ENCODE data around the gene SORL1-AS1.

Gene SORL1-AS1

DNA sequence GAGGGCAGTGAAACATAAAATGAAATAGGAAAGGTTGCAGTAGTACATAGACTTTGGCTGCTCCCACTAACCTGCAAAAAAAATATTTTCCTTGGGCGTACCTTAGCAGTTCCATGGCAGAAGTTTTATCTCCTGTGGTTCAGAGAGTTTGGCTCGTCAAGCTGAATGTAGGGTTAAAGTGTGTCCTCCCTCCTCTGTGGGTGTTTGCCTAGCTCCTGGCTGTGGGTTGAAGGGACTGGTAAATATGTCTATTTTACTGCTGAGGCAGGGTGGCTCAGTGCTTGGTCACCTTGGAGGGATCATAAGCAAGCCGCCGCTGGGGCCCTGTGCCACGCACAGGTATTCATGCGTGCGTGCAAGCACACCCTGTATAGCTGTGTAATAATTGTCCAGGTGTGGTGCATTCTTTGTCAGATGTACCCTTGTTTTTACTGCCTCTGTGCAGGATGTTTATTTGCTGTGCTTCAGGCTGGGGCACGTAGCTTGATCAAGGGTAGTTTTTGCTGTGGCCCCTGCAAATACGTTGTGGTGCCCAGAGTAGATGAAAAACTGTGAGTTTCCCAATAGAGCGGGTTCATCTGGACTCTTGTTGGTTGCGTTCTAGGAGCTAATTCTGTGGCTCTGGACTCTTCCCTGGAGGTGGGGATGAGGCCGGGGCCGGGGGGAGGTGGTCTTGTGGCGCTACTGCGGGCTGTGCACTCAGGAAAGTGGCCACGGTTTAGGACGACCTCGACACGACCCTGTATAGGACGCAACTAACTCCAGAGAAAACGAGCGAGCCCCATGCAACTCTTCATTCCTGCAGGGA, 1.4 kb downstream of the SORL1-AS1 start:
- DNase-seq, result no peak

DNA sequence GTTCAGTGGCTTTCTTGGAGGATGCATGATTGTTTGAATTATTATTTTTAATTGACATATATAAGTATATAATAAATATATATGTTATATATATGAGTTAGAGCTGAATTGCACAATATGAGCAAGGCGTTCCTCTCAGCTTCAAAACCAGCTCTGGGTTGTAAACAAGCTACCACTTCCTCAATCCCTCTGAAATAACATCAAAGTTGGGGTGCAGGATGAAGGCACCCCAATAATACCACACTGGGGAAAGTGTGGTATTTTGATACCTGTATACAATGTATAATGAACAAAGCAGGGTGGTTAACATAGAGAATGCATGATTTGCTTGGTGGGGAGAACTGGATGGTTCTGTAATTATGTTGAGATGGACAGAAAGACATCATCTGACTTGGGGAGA, 2.4 kb downstream of the SORL1-AS1 start:
- DNase-seq, result no peak

DNA sequence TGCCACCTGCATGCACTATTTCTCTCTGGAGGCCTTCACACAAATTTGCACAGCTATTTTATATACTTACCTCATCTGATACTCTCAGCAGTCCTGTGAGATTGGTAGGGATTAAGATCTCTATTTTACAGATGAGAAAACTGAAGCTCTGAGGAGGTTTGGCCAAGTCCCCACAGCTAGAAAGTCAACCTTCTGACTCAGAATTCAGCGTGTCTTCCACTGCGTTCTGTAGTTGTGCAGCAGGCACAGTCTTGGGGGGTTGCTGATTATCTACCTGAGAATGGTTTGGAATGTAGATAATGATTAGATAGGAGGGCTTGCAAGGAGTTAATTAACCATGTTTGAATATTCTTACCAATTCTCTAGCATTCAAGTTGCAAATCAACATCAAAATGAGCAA, 3.1 kb downstream of the SORL1-AS1 start:
- DNase-seq, result no peak

DNA sequence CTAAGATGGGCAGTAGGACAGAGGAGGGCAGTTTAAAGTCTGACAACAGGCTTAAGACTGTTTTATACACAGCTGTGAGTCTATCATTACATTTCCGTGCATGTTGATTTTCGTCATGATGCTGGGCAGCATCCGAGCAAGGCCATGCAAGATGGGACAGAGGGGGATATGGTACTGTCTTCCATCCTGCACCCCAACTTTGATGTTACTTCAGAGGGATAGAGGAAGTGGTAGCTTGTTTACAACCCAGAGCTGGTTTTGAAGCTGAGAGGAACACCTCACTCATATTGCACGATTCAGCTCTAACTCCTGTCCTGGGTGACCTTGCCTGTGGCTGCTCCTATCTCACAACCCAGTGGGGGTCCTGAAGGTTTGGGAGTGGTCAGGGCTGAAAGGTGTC, 3.6 kb downstream of the SORL1-AS1 start:
- no peak for DNase-seq

DNA sequence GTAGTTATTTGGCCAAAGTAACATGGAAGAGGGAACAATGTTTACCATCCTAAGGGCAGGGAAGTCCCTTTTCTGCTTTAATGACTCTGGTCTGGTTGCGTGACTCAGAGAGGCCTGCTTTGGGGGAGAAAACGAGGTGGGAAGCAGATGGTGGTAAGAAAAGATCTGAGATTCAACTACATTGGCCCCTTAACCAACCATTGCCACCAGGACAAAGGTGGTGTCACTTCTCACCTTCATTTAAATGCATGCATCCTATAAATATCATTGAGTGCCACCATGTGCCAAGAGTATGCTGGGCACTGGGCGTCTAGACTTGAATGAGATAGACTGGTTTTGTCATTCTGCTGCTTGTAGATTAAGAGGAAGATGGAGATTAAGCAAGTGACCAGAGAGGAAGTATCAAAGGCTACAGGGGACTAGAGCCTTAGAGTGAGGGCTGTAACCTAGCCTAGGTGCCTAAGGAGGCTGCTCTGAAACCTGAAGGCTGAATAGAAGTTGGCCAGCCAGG, 4.3 kb downstream of the SORL1-AS1 start:
- no peak for DNase-seq

DNA sequence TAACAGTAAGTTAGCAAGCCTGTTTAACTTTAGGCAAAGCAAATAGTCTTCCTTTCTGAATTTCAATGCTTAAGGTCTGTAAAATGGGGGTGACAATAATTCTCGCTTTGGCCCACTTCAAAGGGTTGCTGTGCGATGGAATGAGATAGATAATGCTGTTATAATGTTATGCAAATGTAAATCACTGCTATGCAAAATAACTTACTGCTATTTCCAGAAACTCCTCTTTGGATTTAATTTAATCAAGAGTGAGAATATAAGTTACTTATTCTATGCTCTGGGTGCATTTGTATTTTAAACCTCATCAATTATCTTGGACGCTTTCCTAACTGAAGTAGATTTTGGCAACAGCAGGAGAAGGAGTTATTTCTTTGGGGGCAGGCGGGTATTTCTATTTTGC, 4.8 kb downstream of the SORL1-AS1 start:
- no peak for DNase-seq

DNA sequence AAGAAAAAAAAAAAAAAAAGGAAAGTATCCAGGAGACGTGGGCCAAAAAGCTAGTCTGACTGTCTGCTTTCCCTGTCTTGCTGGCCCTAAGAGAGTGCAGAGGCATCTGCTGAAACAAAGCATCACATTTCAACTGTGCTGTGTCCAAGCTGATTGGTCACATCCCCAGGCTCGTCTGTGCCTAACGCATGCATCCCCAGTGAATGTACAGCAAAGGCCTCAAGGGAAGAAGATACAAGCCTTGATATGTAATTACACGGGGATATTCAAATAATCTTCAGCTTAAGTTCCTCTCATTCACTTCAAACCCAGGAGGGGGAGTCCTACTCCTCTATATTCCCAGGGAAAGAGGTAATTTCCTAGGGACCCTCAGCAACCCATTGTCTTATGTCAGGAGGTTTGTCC, 6.0 kb downstream of the SORL1-AS1 start:
- DNase-seq, result no peak

DNA sequence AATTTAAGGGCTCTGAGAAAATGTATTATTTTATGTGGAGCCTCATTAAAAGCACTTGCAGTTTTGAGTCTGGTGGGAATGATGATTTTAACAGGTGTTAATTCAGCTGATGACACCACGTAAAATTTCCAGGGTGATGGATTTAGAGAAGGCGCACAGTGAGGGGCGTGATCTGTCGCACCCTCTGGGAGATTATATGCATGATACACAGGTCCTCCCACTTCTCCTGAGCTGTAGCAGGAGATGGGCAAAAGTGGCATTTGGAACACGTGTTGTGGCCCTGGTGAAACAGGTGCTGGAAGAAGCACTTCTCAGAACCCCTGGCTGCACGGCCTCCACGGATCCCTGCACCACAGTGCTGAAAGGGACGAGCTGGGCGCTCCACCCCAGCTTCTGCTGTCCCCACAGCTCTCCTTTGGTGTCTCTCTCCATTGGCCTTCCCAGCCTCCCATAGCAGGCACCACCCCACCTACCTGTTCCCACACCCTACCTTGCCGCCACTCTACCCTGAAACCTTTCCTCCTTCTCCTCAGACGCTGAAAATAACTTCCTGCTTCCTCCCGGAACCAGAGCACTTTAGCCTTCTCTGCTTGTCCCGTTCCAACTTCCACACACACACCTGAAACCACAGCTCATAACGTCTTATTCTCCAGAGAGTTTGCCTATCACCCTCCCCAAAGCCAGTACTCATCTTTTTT, 7.5 kb downstream of the SORL1-AS1 start:
- DNase-seq, result no peak

DNA sequence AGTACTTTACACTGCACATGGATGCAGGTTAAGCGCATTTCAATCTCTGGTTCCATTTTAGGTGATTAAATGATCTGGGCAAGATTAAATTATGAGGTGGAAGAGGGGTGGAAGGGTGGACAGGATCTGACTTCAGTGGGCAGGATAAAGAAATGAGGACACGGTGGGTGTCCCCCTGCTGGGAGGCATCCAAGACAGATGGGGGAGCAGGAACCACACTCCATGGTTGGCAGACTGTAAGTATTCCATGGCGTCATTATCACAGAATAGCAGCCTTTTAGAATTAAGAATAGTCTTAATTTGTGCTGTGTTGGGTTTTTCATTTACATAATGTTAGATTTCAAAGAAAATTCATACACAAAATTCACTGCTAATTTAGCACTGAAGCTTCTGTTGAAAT, 8.2 kb downstream of the SORL1-AS1 start:
- DNase-seq, result no peak

DNA sequence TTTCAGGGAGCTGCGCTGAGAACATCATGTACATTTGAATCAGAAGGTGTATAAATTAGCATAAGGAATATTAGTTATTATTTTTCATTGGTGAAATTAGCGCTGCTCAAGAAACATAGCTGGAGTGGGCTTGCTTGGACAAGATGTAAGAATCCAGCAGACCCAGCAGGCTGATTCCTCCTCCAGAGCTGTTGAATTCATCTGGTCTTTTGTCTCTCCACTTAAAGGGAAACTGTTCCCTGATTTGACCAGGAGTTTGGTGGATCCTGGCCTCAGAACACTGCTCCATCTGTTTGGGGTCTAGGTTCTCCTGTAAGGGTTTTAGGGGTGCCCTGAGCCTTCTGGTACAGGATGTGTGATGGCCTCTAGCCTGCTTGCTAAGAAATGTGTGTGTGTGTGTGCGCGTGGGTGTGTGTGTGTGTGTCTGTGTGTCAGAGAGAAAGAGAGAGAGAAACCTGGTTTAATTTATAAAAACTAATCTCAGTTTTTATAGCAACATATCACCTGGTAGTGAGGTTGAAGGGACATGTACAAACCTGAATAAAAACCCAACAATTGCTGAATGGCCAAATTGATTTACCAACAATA, 9.0 kb downstream of the SORL1-AS1 start:
- no peak for DNase-seq

DNA sequence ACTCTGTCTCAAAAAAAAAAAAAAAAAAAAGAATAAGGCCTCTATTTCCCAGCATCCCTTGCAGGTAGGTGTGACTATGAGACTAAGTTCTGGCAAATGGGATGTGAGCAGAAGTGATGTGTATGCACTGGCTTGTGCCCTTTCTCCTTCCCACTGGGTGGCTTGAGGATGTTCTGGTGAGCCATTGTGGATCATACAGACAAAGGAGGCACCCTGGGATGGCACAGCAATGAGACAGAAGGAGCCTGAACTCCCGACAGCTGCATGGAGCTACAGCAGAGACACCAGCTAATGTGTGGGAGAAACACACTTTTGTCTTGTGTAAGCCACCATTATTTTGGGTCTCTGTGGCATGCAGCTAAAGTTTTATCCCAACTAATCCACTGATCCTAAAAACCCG, 11.2 kb downstream of the SORL1-AS1 start:
- DNase-seq, result no peak

DNA sequence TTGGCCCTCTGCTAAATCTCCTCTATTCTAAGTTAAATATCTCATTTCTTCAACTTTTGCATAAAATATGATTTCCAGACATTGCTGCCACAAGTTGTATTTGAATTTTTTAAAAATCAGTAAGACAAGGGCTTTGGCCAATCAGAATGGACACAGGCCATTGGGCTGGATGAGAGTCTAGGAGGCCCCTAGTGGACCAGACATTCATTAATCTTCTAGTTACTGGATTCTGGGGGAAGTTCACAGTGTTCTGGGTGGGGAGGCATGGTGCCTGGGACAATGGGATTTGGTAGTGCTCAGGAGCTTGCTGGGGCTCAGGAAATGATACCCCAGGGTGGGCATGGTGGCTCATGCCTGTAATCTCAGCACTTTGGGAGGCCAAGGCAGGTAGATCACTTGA, 13.0 kb downstream of the SORL1-AS1 start:
- DNase-seq, result no peak

DNA sequence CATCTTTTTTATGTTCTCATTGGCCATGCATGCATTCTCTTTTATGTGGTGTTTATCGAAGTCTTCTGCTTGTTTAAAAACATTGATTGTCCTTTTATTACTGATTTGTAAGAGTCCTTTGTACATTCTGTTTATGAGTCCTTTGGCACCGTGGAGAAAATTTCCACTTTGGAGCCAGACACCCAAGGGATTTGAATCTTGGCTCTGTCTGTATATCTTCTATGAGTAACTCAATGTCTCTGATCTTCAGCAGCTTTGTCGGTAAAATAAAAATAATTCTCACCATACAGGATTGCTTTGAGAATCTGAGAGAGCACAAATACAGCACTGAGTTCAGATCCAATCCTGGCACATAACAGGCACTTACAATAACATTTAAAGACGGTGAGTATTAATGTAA, 13.4 kb downstream of the SORL1-AS1 start:
- DNase-seq, result no peak

DNA sequence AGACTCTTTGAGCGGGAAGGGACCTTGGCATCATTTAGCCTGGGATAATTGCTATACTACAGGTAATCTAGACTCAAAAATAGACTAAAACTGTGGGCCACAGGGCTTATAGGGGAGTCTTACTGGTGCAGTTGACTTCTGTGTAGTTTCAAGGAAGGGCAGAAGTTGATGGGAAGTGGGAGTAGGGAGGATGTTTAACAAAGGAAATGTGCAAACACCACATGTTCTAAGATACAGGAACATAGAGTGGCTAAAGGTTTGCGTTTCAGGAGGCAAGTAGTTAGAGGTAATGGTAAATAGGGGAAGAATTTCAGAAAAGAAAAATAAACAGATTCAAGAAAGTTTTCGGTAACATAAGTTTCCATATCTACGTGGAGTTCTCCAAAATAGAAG, 15.1 kb downstream of the SORL1-AS1 start:
- no peak for DNase-seq

DNA sequence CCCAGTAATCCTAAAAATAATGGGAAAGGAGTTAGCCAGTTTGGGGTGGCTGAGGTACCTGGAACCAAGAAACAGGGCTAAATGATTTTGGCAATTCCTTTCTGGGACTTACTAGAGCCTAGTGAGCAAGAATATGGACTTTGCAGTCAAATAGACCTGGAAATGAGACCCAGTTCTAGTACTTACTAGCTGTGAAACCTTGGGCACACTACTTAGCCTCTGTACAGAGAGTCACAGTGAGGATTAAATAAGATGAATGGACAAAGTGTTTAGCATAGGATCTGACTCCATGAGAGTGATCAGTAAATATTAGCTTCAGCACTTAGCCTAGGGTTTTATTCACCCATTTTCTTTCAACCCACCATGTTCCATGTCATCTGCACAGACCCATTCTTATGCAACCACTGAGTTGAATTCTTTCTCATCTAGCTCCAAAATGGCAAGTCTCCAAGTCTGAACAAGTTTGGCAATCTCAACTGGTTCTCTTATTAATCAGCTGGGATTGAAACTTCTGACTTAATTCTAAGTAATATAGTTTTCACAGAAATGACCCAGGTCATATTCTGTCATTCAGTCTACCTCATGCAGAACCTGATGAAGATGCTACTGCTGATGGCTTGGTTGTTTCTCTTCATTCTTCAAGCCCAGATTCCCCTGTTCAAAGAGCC, 15.6 kb downstream of the SORL1-AS1 start:
- no peak for DNase-seq

DNA sequence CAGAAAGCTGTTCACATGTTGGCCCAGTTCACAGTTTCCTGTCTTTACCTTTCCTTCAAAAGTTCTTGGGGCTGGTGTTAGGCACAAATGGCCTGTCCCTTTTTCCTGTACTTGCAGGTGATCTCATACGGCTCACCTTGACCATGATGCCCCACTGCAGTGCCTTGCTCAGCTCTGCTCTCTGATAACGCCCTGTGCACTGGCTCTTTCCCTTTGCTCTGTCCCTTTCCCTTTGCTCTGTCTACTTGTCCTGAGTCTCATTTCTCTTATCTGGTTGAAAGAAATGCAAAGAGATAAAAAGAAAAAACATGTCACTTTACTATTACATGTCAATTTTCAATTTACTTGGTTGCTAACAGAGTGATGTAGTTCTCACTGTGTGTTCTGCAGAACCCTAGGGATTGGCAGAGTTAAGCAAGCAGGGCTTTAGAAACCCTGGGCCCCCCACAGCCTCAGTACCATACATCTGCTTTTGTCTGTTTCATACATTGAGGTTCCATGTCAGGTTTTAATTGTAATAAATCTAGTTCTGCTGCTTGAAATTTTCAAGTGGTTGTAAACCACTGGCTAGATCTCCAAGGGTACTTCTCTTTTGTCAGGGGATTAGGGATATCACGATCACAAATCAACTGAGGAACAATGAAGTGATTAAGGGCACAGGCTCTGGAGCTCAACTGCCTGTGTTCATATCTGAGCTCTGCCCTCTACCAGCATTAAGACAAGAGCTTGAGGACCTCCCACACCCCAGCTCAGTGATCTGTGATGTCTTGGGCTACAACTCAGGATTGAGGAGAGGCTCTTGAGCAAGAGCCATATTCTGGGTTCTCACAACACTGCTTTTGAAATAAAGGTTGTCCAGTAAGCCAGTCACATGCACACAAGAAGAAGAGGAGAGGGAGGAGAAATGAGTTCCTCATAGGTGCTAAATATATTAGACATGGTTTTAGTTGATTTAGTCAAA, 16.9 kb downstream of the SORL1-AS1 start:
- DNase-seq, result no peak

DNA sequence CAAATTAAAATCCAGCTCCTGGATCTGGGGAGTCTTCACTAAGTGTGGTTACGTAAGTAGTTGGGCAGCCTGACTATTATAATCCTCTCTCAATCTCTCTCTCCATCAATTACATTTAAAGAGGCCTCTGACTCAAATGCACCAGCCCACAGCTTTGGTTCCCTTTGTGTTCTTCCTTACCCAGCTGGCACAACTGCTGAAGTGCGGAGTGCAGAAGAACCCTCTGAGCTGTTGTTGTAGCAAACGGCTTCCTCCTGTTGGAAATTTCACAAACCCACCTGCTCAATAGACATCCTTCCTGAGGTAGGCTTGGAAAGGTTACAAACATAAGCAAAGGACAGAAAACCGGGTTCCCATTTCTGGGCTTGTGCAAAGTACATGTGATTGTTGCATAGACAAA, 17.6 kb downstream of the SORL1-AS1 start:
- no peak for DNase-seq

DNA sequence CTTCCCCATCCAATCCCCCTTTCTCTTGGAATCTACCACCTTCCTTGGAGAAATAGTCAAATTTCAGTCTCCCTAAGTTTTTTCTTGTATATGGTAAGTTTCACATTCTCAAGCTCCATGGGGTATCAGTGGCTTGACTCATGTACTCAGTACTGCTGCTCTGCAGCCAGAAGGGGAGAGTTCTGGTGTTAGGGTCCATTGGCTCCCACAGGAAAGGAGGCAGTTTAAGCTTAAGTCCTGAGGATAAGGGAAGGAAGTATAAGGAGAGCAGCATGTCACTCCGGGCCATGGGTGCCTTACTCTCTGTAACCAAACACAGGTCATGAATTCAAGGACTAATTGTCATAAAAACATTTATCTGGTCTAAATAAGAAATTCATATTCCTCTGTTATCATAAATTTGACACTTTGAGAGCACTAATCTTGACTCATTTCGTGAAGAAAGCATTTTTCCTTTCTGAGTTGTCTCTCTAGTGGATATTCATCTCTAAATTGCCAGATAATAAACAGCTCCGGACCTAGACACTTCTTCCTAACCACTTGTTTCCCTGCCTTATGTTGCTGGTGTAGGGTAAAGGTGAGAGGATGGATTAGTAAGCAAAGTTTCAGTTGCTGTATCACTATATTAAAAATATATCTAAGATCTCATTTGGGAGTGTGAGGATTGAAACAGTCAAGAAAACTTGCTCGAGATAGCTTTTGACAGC, 20.8 kb downstream of the SORL1-AS1 start:
- DNase-seq, result no peak

DNA sequence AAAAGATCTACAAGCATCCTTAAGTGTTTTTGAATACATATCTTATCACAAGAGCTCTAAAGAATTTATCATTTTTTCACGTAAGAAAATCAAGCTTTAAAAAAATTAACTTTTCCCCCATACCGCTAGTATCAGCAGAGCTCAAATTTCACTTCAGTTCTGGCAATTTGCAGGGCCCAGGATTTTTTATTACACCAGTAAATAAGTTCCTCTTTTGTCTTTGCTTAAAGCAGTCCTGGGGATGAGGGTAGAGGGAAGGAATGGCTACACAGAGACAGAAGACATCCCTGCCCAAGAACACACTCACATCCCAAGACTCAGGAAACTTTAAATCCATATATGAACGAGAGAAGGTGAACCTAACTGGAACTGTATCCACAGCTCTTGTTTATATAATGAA, 23.2 kb downstream of the SORL1-AS1 start:
- no peak for DNase-seq

DNA sequence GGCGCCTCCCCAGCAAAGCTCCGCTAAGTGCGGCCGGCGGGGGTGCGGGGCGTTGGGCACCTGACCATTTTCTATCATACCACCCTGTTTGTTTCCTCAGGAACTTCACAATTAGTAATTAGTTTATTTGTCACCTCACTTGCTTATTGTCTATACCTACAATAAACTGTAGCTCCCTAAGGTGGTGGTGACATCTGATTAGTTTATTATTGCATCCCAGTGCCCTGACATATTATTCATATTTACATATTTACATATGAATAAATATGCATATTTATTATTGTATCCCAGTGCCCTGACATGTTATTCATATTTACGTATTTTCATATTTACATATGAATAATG, 25.4 kb downstream of the SORL1-AS1 start:
- no peak for DNase-seq

DNA sequence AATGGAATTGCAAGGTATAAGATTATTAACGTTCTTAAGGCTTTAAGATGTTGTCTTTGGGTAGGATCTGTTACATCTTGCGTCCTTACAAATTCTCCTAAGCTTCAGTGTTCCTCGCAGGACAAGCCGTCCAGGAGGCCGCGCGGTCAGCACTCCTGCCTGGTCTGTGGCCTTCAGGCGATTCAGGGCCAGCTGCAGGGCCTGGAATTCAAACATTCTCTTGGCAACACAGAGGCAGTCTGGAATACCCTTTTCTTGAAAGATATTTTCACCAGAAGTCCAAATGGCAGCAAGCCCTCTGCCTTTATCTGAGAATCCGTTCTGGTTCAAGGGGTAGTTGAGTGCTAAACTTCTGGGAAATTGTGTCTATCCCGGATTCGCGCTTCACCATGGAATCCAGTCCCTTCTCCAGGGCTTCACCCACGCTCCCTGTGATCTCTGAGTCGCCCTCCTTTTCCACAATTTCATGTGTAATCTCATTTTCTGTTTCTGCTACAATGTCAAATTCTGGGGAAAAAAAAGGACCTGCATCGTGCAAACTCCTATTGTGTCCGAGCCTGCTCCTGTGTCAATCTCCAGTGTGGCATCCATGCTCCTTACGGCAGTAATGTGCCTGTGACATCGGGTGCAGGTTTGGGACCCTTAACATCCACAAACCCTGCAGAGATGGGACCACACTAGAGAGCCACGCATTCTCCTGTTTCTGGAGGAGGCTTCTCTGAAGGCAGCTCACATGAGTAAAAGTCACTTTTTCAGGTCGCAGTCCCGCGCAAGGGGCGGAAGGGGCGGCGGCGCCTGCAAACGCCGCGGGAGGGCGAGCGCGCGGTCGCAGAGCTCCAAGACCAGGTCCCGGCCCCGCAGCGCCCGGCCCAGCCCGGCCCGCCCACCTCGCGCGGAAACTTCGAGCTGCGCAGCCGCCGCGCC, 26.0 kb downstream of the SORL1-AS1 start:
- DNase-seq, result no peak

All from cortex of kidney (tissue), 1 donor.